HG03439 (cell line): ENCODE measurements around the gene PLCH2.

Experiments used
- ATAC-seq: cut with Tn5 transposase; IDR thresholded peaks from one replicate; pipeline ENCODE4 v1.9.1; 2021; ENCODE audit warnings: mild to moderate bottlenecking, moderate library complexity; ENCODE audit not compliant: unreplicated experiment

PLCH2 gene

DNA sequence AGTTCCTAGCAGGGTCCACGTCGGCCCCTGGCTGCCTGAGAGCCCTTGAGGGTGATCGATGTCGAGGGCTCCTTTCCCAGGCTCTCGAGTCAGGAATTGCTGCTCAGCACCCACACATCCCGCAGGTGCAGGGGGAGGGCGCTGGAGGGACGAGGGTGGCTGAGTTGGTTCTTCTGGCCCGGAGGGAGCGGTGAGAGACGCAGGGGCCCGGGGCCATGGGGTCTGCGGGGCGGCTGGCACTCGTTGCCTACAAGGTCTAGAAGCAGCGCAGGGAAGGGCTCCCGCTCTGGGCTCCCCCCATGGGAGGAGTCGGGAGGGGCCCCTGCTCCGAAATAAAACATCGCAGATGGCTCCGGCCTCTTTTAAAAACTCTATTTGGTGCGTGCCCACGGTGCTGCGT lies 32.1 kb downstream of the PLCH2 start:
- ATAC-seq: no peak

DNA sequence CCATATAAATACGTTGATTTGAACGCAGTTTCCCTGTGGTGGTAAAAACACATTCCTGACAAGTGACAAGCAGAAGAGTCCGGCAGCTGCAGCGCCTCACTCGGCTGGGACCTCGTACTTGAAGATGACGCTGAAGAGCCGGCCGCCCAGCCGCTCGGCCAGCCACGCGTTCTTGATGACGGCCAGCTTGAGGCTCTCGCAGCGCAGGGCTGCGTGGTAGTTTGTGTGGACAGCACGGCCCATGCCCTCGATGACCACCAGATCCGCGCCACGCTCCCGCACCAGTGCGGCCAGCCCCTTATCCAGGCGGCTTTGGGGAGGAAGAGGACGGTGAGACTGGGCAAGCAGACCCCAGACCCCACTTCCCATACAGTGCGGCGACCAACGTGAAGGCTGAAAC lies 32.7 kb downstream of the PLCH2 start:
- ATAC-seq: no peak

DNA sequence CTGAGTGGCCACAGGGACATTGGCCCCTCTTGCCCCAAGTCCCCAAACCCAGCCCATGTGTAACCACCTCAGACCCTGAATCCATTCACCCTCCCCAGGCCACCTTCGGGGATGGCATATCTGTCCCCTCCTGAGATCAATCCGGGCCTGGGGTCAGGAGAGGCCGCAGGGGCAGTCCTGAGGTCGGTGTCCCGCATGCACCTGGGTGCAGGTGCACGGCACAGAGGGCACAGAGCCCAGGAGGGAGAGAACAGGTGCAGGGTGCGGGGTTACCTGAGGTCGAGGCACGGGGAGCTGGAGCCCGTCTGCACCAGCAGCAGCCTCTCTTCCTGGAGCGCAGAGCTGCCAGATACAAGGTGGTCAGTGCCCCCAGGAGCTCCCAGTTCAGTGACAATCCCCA lies 33.5 kb downstream of the PLCH2 start:
- ATAC-seq: no peak

DNA sequence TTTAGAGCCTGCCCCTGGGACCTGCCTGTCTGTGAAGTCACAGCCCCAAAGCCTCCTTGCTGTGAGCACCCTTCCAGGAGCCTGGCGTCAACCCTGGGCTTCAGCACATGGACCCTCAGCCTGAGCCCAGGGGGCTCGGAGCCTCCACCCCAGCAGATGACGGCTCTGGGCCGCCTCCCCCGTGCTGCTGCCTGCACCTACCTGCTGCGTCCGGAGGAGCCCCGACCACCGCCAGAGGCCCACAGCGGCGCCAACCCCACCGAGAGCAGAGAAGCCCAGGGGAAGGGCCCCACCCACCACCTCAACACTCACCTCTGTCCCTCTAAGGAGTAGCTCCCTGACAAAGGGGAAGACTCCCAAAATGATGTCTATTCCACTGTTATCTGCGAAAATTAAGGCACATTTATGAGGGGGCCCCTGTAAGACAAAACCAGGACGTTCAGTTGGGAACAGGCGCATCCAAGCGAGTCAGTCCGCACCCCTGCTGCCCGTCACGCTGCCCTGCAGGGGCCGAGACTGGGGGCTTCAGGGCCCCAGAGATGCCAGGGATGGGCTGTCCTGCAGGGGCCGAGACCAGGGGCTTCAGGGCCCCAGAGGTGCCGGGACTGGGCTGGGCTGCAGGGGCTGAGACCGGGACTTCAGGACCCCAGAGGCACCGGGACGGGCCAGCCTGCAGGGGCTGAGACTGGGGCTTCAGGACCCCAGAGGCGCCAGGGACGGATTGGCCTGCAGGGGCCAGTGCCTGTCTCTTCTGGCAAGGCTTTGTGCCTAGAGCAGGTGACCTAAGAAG lies 34.5 kb downstream of the PLCH2 start:
- no peak for ATAC-seq

DNA sequence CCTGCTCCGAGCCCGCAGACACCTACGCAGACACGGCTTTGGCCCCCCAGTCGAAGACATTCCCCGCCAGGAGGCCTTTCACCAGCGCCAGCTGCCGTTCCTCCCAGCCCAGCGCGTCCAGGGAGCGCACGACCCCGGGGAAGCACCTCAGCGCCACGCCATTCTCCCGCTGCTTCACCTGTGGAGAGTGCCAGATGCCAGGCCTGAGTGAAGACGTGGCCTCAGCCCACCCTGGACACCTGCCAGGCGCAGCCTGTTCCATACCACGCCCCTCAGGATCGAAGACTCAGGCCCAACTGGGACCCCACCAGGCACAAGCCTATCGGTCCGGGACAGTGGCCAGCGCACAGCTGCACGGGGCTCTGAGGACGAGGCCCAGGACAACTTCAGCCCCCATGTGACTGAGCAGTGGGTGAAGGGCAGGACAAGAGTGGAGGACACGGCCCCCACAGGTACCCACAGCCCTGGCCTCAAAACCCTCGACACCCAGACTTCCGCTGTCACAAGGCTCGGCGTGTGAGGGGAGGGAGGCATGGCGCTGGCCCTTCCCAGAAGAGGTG lies 36.9 kb downstream of the PLCH2 start:
- ATAC-seq: no peak

DNA sequence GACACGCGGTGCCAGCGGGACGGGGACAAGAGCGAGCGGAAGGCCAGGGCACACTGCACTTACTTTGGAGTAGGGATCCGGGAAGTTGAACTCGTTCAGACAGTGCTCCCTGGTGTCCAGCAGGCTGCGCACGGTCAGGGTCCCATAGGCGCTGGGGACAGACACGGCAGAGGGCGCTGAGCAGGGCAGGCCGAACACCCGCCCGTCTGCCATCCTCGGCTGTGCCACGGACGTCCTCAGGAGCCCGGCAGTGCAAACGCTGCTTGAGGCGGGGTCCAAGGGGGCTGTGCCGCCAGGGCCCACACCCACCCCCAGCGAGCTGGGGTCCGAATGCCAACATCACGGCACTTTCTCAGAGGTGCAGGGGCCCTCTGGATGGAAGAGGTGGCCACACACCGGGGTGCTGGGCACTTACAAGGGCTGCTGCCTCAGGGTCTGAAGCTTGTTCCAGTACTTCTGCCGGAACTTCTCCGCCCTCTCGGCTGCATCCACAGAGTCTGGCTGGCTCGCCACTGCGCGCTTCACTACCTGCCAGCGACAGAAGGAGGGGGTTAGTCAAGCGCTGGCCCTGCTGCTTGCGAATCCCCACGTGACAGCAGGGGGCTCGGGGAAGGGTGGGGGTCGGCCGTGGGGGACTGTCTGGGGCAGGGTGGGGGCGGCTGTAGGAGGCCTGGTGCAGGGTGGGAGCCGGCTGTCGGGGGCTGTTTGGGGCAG lies 38.0 kb downstream of the PLCH2 start:
- no peak for ATAC-seq

DNA sequence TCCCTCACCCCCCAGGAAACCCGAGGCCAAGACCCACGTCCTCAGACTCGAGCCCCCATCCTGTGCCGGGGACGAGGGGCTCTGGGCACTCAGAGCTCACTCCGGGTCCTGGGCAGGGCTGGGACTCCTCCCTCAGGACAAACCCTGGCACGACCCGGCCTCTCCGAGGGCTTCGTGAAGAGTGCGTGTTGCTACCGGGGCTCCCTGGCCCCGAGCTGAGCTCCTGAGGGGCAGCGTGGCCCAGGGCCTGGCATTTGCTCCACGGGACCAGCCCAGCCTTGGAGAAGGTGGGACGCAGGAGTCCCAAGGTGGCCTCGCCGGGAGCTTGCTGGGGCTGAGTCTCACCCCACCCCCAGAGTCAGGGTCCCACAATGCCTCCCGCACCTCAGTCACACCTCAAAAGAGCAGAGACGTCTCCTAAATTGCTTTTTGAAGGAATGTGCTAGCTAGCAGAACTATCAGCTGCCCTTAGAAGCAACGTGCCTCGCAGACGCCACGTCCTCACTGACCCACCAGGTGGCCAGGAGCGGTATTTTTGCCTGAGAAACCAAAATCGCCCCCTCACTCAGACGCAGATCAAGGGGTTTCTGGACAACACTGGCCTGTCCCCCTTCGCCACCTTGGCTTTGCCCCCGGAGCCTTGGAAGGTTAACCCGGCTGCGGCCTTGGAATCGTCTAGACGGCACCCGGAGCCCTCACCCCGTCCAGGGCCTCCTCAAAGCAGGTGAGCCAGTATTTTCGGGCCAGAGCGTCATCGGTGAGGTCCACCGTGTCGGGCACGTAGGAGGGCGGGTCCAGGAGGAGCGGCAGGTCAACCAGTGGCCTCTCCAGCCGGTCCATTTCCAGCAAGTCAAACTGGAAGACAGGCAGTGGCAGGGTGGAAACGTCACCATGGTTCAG lies 39.0 kb downstream of the PLCH2 start:
- no peak for ATAC-seq

DNA sequence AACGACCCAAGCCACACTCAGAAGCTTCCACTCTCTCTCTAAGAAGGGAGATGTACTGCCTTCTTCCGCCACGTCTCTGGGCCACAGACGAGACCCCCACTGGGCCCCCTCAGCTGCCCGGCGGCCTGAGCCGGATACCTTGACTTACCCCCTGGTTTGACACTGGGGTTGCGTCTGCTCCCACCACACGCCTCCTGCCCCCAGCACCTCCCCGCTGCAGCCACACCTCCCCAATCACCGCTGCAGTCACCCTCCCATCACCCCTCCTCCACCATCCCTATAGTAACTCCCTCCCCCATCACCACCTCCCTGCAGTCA lies 39.6 kb downstream of the PLCH2 start:
- no peak for ATAC-seq

DNA sequence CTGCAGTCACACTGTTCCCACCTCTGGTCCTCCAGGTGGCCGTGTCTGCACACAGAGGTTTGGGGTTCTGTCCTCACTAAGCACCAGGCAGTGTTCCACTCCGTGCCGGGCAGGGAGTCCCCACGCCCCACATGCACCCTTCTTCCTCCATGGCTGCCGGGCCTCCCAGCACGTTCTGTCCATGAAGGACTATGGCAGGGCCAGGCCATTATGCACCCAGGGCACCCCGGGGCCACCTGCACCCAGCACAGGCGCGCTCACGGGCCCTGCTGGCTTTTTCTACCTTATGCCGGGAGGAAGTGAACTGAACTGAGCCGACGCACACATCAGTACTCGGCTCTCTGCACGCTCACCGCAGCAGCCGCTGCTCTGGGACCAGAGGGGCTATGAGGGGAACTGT lies 40.0 kb downstream of the PLCH2 start:
- no peak for ATAC-seq

DNA sequence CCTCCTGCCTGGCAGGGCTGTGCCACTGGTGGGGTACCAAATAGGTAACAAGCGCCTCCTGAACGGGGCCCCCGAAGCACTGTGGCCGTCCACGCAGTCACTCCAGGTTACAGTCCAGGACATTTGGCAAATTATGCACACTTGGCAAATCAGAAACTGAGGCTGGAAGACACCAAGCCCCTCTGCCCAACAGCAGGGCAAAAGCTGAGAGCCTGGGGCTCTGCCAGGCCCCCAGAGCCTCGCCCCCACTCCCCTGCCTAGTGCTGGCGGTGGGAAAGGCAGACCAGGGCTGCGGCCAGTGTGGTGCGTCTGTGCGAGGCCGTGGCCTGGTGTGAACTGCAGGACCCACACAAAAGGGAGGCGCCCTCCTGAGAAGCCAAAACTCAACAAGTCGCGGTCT lies 40.9 kb downstream of the PLCH2 start:
- ATAC-seq: no peak

DNA sequence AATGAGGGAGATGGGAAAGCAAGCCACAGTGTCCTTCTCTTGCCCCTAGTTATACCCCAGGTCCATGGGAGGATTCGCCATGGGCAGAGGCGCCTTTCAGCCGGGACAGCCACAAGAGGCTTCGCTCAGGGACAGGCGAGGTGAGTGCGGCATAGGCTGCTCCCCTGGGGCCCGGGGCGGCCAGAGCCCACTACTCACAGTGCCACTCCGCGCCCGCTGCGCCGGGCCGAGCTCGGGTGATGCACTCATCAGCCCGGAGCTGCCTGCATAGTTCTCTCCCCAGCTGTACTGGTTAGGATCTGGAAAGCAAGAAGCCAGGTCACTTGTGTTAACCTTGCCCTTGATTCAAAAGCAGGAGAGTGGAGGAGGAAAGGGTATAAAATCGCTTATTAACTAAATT lies 41.9 kb downstream of the PLCH2 start:
- ATAC-seq: no peak

DNA sequence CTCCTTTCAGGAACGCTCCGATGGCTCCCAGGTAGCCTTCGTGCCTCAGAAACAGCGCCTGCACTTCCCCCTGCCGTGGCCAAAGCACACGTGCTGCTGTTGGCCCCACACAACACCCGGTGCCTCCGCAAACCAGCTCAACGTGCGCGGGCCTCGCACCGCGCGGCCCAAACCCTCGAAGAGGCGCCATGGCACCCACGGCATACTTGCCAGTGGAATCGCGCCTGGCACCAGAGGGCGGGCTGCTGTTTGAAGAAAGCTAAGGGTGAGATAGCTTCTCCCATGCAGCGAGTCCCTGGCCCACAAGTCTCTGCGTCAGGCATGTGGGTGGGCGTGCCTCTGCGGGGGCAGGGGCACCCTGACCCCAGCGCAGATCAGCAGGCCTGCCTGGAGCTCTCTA lies 42.4 kb downstream of the PLCH2 start:
- ATAC-seq: no peak

DNA sequence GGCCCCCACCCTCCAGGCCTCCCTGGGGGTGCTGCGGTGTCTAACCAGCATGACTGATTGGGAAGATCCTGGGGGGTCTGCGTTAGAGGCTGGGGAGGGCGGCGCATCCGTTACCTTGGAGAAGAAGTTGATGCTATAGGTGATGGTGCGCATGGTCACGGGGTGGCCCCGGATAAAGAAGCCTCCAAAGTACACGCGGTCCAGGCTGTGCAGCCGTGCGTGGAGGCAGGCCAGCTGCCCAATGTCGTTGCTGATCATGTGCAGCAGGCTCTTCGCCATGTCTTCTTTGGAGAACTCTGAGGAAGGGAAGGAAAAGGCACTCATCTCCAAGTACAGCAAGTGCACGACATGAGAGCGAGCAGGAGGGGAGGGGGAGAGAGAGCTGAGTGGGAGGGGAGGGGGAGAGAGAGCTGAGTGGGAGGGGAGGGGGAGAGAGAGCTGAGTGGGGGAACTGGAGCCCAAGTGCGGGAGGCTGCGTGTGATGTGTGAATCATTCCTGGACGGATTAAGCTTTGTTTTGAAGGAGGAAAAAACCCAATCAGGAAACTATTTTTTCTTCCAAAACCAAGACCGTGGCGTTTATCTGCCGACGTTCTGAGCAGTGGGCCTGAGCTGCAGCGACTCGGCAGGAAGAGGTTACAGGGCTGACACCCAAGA lies 43.1 kb downstream of the PLCH2 start:
- no peak for ATAC-seq

DNA sequence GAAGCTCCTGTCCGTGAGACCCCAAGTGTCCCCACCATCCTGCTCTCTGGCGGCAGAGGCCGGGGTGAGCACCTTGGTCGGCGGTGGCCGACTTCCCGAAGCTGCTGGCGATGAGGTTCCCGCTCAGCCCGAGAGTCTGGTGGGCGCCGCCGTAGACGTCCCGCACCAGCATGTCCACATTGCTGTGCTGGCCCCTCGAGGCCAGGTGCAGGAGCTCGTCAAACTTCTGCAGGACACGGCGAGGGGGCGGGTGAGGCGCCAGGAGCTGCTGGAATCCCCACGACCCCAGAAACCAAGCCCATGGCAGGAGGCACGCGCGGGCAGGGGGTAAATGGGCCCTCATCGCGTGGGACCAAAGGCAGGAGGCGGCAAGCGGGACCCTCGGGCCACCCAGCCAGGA lies 43.6 kb downstream of the PLCH2 start:
- no peak for ATAC-seq

DNA sequence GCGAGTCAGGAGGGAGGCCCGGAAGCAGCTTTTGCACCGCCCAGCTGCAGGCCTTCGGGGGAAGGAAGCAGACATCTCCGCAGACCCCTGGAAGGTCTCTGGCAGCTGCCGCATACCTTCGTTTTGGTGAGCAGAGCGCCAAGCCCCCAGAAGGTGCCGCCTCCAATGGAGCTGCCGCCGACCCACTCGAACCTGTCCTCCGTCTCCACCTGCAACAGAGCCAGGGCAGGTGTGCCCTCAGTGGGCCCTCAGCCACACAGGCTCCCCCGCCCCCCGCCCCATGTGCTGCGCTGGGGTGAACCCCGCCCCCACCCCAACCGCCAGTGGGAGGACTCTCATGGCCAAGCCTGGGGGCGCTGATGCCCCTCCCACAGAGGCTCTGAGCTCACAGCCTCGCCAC lies 44.1 kb downstream of the PLCH2 start:
- ATAC-seq: no peak

DNA sequence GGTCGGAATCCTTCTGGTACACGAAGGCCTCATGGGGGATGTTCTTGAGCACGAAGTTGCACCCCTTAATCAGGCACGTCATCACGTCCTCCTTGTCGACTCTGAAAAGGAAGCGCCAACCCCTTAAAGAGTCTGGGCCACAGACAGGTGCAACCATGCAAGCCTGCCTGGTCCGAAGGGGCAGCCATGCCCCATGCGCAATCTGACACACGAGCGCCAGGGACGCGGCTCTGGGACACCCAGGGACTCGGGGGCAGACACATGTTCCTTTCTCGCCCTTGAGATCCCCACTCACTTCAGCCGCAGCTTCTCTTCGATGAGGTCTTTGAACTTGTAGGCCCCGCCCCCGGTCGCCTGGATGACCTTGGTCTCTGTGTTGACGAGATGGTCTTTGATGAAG lies 44.7 kb downstream of the PLCH2 start:
- ATAC-seq: no peak

DNA sequence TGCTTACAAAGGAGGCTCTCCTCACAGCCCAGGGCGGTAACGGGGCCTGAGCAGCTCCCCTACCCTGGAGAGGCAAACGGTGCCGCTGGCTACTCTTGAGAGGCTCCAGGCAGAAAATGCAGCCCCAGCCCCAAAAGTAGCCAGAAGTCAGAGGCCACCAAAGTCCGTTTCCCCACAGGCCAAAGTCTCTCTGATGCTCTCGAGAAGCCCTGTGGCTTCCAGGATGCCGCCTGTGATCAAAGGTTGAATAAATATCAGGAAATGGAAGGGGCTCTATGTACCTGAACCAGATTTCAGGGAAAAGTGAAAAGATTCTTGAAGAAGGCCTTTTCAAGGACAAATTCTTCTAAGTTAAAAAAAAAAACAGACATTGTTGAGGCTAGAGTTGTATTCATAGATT lies 46.1 kb downstream of the PLCH2 start:
- no peak for ATAC-seq

DNA sequence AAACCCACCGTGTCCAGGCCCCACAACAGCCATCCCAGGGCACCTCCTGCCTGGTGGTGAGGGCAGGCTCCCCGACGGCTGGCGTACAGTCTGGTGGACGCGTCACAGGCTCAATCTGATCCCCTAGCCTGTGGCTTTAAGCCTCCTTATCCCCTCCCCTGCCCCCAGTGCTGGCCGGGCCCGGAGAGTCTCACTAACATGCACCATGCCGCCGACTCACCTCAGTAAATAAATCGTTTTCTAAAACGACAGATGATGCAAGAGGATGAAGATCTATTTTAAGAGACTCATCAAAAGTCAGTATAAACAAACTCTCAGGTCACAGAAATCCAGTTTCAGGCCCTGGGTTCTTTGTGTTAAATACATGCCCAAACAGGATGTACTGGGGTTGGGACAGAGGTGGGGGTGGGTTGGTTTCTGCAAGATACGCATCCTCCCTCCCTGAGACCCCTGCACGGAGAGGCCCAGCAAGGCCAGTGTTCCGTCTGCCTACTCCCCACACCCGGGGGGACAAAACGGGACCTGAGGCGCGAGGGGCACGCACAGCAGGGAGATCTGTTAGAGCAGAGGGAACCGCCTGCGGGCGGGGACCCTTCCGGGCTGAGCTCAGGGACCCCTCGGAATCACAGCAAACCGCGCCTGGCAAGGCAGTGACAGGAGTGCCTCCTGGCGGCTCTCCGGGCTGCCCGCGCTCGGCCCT lies 47.3 kb downstream of the PLCH2 start:
- no peak for ATAC-seq

DNA sequence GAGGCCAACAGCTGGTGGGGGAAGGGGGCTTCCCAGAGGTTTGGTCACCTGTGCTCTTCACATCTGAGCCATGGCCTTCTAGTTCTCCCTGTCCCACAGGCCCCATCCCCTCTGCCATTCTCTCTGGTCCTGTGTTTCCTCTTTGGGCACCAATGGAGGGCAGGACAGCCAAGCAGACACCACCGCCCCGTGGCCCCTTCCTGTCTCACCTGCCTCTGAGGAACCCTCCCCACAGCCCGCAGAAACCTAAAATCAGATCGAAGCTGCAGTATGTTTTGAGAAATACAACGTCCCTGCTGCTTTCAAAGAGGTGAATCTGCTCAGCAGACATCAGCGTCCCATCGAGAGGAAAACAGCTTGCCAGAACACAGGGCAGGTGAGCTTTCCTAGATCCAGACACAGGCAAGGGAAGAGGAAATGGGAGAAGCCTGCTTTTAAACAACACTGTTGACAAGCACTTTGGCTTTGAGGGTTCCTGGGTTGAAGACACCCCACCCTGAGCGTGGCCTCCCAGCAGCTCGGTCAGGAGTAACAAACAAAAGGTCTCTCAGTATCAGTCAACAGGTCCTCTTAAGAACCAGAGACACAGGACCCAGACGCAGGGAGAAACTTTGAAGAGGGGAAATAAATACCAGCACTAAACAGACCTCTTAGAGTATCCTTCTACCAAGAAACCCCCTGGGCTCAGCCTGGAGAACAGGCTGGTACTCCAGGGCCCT lies 48.0 kb downstream of the PLCH2 start:
- no peak for ATAC-seq

DNA sequence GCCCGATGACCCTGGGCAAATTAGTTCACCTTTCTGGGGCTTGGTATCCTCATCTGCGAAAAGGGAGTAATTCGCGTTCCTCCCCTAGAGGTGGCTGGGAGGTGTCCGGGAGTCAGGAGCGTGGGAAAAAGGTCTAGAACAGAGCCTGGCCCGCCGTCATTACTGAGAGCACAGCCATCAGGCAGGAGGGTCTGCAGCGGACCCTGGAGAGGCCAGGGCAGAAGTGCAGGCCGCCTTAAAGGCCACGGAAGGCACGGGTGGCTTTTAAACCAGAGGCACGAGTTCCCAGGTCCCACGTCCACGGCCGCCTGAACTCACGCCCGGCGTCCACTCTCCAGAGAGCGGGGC lies 49.5 kb downstream of the PLCH2 start:
- no peak for ATAC-seq
